ENCODE results near the gene ATP13A2.
A peak's percentile ranks its signal among the peaks of the same experiment; 100 is the strongest.
"Not testable (repeated sequence)": the region's sequence is repeated elsewhere in the genome, so short reads cannot be mapped to it uniquely, and the experiment has no call there.

ATP13A2 gene

GRCh38 chr1:16977377-16977776 lies 34.4 kb downstream of the ATP13A2 start:
- no peak for DNase-seq

- no peak for DNase-seq
Observed at GRCh38 chr1:16976966-16977365, 34.8 kb downstream of the ATP13A2 start.

- no peak for DNase-seq
Observed at GRCh38 chr1:16975838-16976237, 35.9 kb downstream of the ATP13A2 start.

GRCh38 chr1:16975211-16975610 lies 36.5 kb downstream of the ATP13A2 start:
- DNase-seq: no peak

GRCh38 chr1:16973215-16973614 lies 38.5 kb downstream of the ATP13A2 start:
- DNase-seq: no peak

- no peak for DNase-seq
Observed at GRCh38 chr1:16972189-16972895, 39.4 kb downstream of the ATP13A2 start.

GRCh38 chr1:16971341-16972188 lies 40.2 kb downstream of the ATP13A2 start:
- no peak for DNase-seq

GRCh38 chr1:16970132-16970910 lies 41.4 kb downstream of the ATP13A2 start:
- no peak for DNase-seq

GRCh38 chr1:16969651-16970050 lies 42.1 kb downstream of the ATP13A2 start:
- DNase-seq: no peak

- DNase-seq: no peak
Observed at GRCh38 chr1:16969057-16969611, 42.6 kb downstream of the ATP13A2 start.

GRCh38 chr1:16968372-16968771 lies 43.4 kb downstream of the ATP13A2 start:
- no peak for DNase-seq

GRCh38 chr1:16967962-16968361 lies 43.8 kb downstream of the ATP13A2 start:
- DNase-seq: no peak

- no peak for DNase-seq
Observed at GRCh38 chr1:16967095-16967575, 44.6 kb downstream of the ATP13A2 start.

GRCh38 chr1:16966282-16966681 lies 45.4 kb downstream of the ATP13A2 start:
- no peak for DNase-seq

- DNase-seq: peak in 1 of 2 donors; percentile 29
Observed at GRCh38 chr1:16965486-16966067, 46.2 kb downstream of the ATP13A2 start.

- not testable (repeated sequence) for DNase-seq
Observed at GRCh38 chr1:16964169-16964568, 47.6 kb downstream of the ATP13A2 start.

- DNase-seq: no peak
Observed at GRCh38 chr1:16961297-16962133, 50.2 kb downstream of the ATP13A2 start.

- DNase-seq: peak; percentile 78 to 89
Observed at GRCh38 chr1:16960560-16961296, 51.0 kb downstream of the ATP13A2 start.

GRCh38 chr1:16958475-16958874 lies 53.3 kb downstream of the ATP13A2 start:
- DNase-seq: no peak

GRCh38 chr1:16957731-16958130 lies 54.0 kb downstream of the ATP13A2 start:
- no peak for DNase-seq

GRCh38 chr1:16956775-16957174 lies 55.0 kb downstream of the ATP13A2 start:
- no peak for DNase-seq

Data from inflammatory macrophage (primary cell).